ENCODE results near the gene PUM2.
"Not testable (repeated sequence)": the region's sequence is repeated elsewhere in the genome, so short reads cannot be mapped to it uniquely, and the experiment has no call there.

Gene PUM2

GRCh38 chr2:20370191-20370590 lies 19.5 kb upstream of the PUM2 start:
- Histone ChIP-seq H3K4me3 (ENCODE audit: control insufficient read depth in 1 of 7, extremely low read depth in 1 of 7, insufficient read depth in 4 of 7, low read depth in 2 of 7, low read length in 6 of 7) (no peak overlapping the region), H3K4me1 (ENCODE audit: control extremely low read depth in 1 of 4, control insufficient read depth in 4 of 4, insufficient read depth in 4 of 4, low read length in 3 of 4) (no peaks in the 10 kb centered on the region), H3K27me3 (replicated peaks in 2 of 5; ENCODE audit: control insufficient read depth in 4 of 5, insufficient read depth in 5 of 5, low read length in 4 of 5) (no peaks in the 10 kb centered on the region), H3K36me3 (ENCODE audit: control insufficient read depth in 4 of 4, insufficient read depth in 4 of 4, low read length in 3 of 4) (no peaks in the 10 kb centered on the region), H3K9me3 (ENCODE audit: control extremely low read depth in 1 of 5, control insufficient read depth in 4 of 5, insufficient read depth in 2 of 5, low read depth in 1 of 5, low read length in 4 of 5) (peaks cover 0 to 7% (median 3%) of the 10 kb centered on the region in 5 experiments), H3K27ac (ENCODE audit: insufficient read depth in 1 of 2, low read depth in 1 of 2, low read length in 2 of 2, poor library complexity in 1 of 2, severe bottlenecking in 2 of 2) (no peak overlapping the region)
- DNase-seq = no peak
- ChIA-PET CTCF (interaction anchor here (1.0 to 1.1 kb wide), 3 partner anchors 9 to 126 kb away, joined by 3 read pairs; no protein-coding TSS in a partner anchor), POLR2A (no interaction called here)
- WGBS (ENCODE audit: insufficient coverage) = 100% methylated on average over 2 of the region's 5 CpGs

- Histone ChIP-seq H3K4me3 (ENCODE audit: control insufficient read depth in 1 of 7, extremely low read depth in 1 of 7, insufficient read depth in 4 of 7, low read depth in 2 of 7, low read length in 6 of 7) (no peak overlapping the region), H3K36me3 (ENCODE audit: control insufficient read depth in 4 of 4, insufficient read depth in 4 of 4, low read length in 3 of 4) (no peaks in the 10 kb centered on the region), H3K27me3 (replicated peaks in 2 of 5; ENCODE audit: control insufficient read depth in 4 of 5, insufficient read depth in 5 of 5, low read length in 4 of 5) (no peaks in the 10 kb centered on the region), H3K9me3 (ENCODE audit: control extremely low read depth in 1 of 5, control insufficient read depth in 4 of 5, insufficient read depth in 2 of 5, low read depth in 1 of 5, low read length in 4 of 5) (peaks cover 0 to 7% (median 3%) of the 10 kb centered on the region in 5 experiments), H3K4me1 (ENCODE audit: control extremely low read depth in 1 of 4, control insufficient read depth in 4 of 4, insufficient read depth in 4 of 4, low read length in 3 of 4) (no peaks in the 10 kb centered on the region), H3K27ac (ENCODE audit: insufficient read depth in 1 of 2, low read depth in 1 of 2, low read length in 2 of 2, poor library complexity in 1 of 2, severe bottlenecking in 2 of 2) (no peak overlapping the region)
- DNase-seq = no peak
- CTCF ChIA-PET = interaction anchor here (0.6 to 1.0 kb wide), 3 partner anchors 10 to 125 kb away, joined by 3 read pairs; no protein-coding TSS in a partner anchor
- POLR2A ChIA-PET = no interaction called here
- WGBS (ENCODE audit: insufficient coverage) = 92% methylated on average over 7 of the region's 9 CpGs
Measured at GRCh38 chr2:20369366-20369765, 18.7 kb upstream of the PUM2 start.

GRCh38 chr2:20368706-20369105 lies 18.1 kb upstream of the PUM2 start:
- WGBS (ENCODE audit: insufficient coverage) = no CpG with 5 or more reads among the region's 3 CpGs

GRCh38 chr2:20367929-20368328 lies 17.3 kb upstream of the PUM2 start:
- POLR2A ChIA-PET; DNase-seq; H3K9me3 ChIP-seq (ENCODE audit: control extremely low read depth in 1 of 5, control insufficient read depth in 4 of 5, insufficient read depth in 2 of 5, low read depth in 1 of 5, low read length in 4 of 5); H3K27me3 ChIP-seq (replicated peaks in 2 of 5; ENCODE audit: control insufficient read depth in 4 of 5, insufficient read depth in 5 of 5, low read length in 4 of 5); H3K27ac ChIP-seq (ENCODE audit: insufficient read depth in 1 of 2, low read depth in 1 of 2, low read length in 2 of 2, poor library complexity in 1 of 2, severe bottlenecking in 2 of 2); H3K4me3 ChIP-seq (ENCODE audit: control insufficient read depth in 1 of 7, extremely low read depth in 1 of 7, insufficient read depth in 4 of 7, low read depth in 2 of 7, low read length in 6 of 7); H3K4me1 ChIP-seq (ENCODE audit: control extremely low read depth in 1 of 4, control insufficient read depth in 4 of 4, insufficient read depth in 4 of 4, low read length in 3 of 4); H3K36me3 ChIP-seq (ENCODE audit: control insufficient read depth in 4 of 4, insufficient read depth in 4 of 4, low read length in 3 of 4): not testable (repeated sequence)
- CTCF ChIA-PET = interaction anchor here (1.5 kb wide), 1 partner anchor 17 kb away, joined by 3 read pairs; no protein-coding TSS in a partner anchor
- 100% methylated on average over 3 of the region's 3 CpGs for WGBS (ENCODE audit: insufficient coverage)

More at GRCh38 chr2:20368706-20369105, 18.1 kb upstream of the PUM2 start:
- CTCF ChIA-PET = interaction anchor here (0.6 to 1.5 kb wide), 2 partner anchors 11 to 16 kb away, joined by 3 read pairs; no protein-coding TSS in a partner anchor
- no peaks in the 10 kb centered on the region for H3K27me3 ChIP-seq (replicated peaks in 2 of 5; ENCODE audit: control insufficient read depth in 4 of 5, insufficient read depth in 5 of 5, low read length in 4 of 5)
- peaks cover 0 to 7% (median 3%) of the 10 kb centered on the region in 5 experiments for H3K9me3 ChIP-seq (ENCODE audit: control extremely low read depth in 1 of 5, control insufficient read depth in 4 of 5, insufficient read depth in 2 of 5, low read depth in 1 of 5, low read length in 4 of 5)
- H3K4me3 ChIP-seq (ENCODE audit: control insufficient read depth in 1 of 7, extremely low read depth in 1 of 7, insufficient read depth in 4 of 7, low read depth in 2 of 7, low read length in 6 of 7) = no peak overlapping the region
- no peak overlapping the region for H3K27ac ChIP-seq (ENCODE audit: insufficient read depth in 1 of 2, low read depth in 1 of 2, low read length in 2 of 2, poor library complexity in 1 of 2, severe bottlenecking in 2 of 2)
- DNase-seq = no peak
- no peaks in the 10 kb centered on the region for H3K36me3 ChIP-seq (ENCODE audit: control insufficient read depth in 4 of 4, insufficient read depth in 4 of 4, low read length in 3 of 4)
- POLR2A ChIA-PET = no interaction called here
- H3K4me1 ChIP-seq (ENCODE audit: control extremely low read depth in 1 of 4, control insufficient read depth in 4 of 4, insufficient read depth in 4 of 4, low read length in 3 of 4) = no peaks in the 10 kb centered on the region

- no peaks in the 10 kb centered on the region for H3K36me3 ChIP-seq (ENCODE audit: control insufficient read depth in 4 of 4, insufficient read depth in 4 of 4, low read length in 3 of 4)
- H3K9me3 ChIP-seq (ENCODE audit: control extremely low read depth in 1 of 5, control insufficient read depth in 4 of 5, insufficient read depth in 2 of 5, low read depth in 1 of 5, low read length in 4 of 5) = peaks cover 0 to 7% (median 3%) of the 10 kb centered on the region in 5 experiments
- no peaks in the 10 kb centered on the region for H3K27me3 ChIP-seq (replicated peaks in 2 of 5; ENCODE audit: control insufficient read depth in 4 of 5, insufficient read depth in 5 of 5, low read length in 4 of 5)
- no peak for DNase-seq
- POLR2A ChIA-PET = no interaction called here
- CTCF ChIA-PET = interaction anchor here (0.7 to 1.4 kb wide), 3 partner anchors 14 to 45 kb away, joined by 3 read pairs; no protein-coding TSS in a partner anchor
- H3K4me1 ChIP-seq (ENCODE audit: control extremely low read depth in 1 of 4, control insufficient read depth in 4 of 4, insufficient read depth in 4 of 4, low read length in 3 of 4) = no peaks in the 10 kb centered on the region
- no peak overlapping the region for H3K4me3 ChIP-seq (ENCODE audit: control insufficient read depth in 1 of 7, extremely low read depth in 1 of 7, insufficient read depth in 4 of 7, low read depth in 2 of 7, low read length in 6 of 7)
- H3K27ac ChIP-seq (ENCODE audit: insufficient read depth in 1 of 2, low read depth in 1 of 2, low read length in 2 of 2, poor library complexity in 1 of 2, severe bottlenecking in 2 of 2) = no peak overlapping the region
- WGBS (ENCODE audit: insufficient coverage) = 100% methylated on average over 2 of the region's 2 CpGs
Measured at GRCh38 chr2:20366672-20367116, 16.1 kb upstream of the PUM2 start.

- H3K4me1 ChIP-seq (ENCODE audit: control extremely low read depth in 1 of 4, control insufficient read depth in 4 of 4, insufficient read depth in 4 of 4, low read length in 3 of 4) = no peaks in the 10 kb centered on the region
- no peak overlapping the region for H3K4me3 ChIP-seq (ENCODE audit: control insufficient read depth in 1 of 7, extremely low read depth in 1 of 7, insufficient read depth in 4 of 7, low read depth in 2 of 7, low read length in 6 of 7)
- POLR2A ChIA-PET = no interaction called here
- no peaks in the 10 kb centered on the region for H3K36me3 ChIP-seq (ENCODE audit: control insufficient read depth in 4 of 4, insufficient read depth in 4 of 4, low read length in 3 of 4)
- no peaks in the 10 kb centered on the region for H3K27me3 ChIP-seq (replicated peaks in 2 of 5; ENCODE audit: control insufficient read depth in 4 of 5, insufficient read depth in 5 of 5, low read length in 4 of 5)
- CTCF ChIA-PET = no interaction called here
- DNase-seq = no peak
- H3K27ac ChIP-seq (ENCODE audit: insufficient read depth in 1 of 2, low read depth in 1 of 2, low read length in 2 of 2, poor library complexity in 1 of 2, severe bottlenecking in 2 of 2) = no peak overlapping the region
- peaks cover 0 to 7% (median 3%) of the 10 kb centered on the region in 5 experiments for H3K9me3 ChIP-seq (ENCODE audit: control extremely low read depth in 1 of 5, control insufficient read depth in 4 of 5, insufficient read depth in 2 of 5, low read depth in 1 of 5, low read length in 4 of 5)
- WGBS (ENCODE audit: insufficient coverage) = 92% methylated on average over 7 of the region's 7 CpGs
Measured at GRCh38 chr2:20365249-20365817, 14.7 kb upstream of the PUM2 start.

- H3K27me3 ChIP-seq (replicated peaks in 2 of 5; ENCODE audit: control insufficient read depth in 4 of 5, insufficient read depth in 5 of 5, low read length in 4 of 5) = no peaks in the 10 kb centered on the region
- WGBS (ENCODE audit: insufficient coverage) = 98% methylated on average over 5 of the region's 5 CpGs
- CTCF ChIA-PET = no interaction called here
- H3K9me3 ChIP-seq (ENCODE audit: control extremely low read depth in 1 of 5, control insufficient read depth in 4 of 5, insufficient read depth in 2 of 5, low read depth in 1 of 5, low read length in 4 of 5) = peaks cover 0 to 7% (median 3%) of the 10 kb centered on the region in 5 experiments
- no peak overlapping the region for H3K27ac ChIP-seq (ENCODE audit: insufficient read depth in 1 of 2, low read depth in 1 of 2, low read length in 2 of 2, poor library complexity in 1 of 2, severe bottlenecking in 2 of 2)
- H3K4me1 ChIP-seq (ENCODE audit: control extremely low read depth in 1 of 4, control insufficient read depth in 4 of 4, insufficient read depth in 4 of 4, low read length in 3 of 4) = no peaks in the 10 kb centered on the region
- POLR2A ChIA-PET = no interaction called here
- peaks cover 0 to 2% (median 0%) of the 10 kb centered on the region in 4 experiments for H3K36me3 ChIP-seq (ENCODE audit: control insufficient read depth in 4 of 4, insufficient read depth in 4 of 4, low read length in 3 of 4)
- DNase-seq = no peak
- H3K4me3 ChIP-seq (ENCODE audit: control insufficient read depth in 1 of 7, extremely low read depth in 1 of 7, insufficient read depth in 4 of 7, low read depth in 2 of 7, low read length in 6 of 7) = no peak overlapping the region
Measured at GRCh38 chr2:20363578-20363977, 12.9 kb upstream of the PUM2 start.
